Neural progenitor cell (in vitro differentiated cells): Measurements from ENCODE around the gene ARMC3.

Experiments used
- CTCF ChIP-seq: fragments of 200-600 bp; sonication (generic); IDR thresholded peaks from 2 replicates; pipeline ENCODE4 v1.5.1; 2017; ENCODE audit warnings: antibody characterized with exemption, mild to moderate bottlenecking
- EZH2 ChIP-seq: fragments of 200-600 bp; sonication (generic); IDR thresholded peaks from 2 replicates; pipeline ENCODE4 v1.6.1; 2017; ENCODE audit warnings: antibody characterized with exemption, mild to moderate bottlenecking, moderate library complexity

GRCh38 chr10:22911889-22912762 lies 15.7 kb upstream of the ARMC3 start:
- TF ChIP-seq CTCF, result no peak
- no peak for TF ChIP-seq EZH2
